CD14-positive monocyte (primary cell): ENCODE measurements around the gene CNPY1. TPM values are rescaled to one million over a fixed set of nuclear protein-coding genes. Genes with fewer than 3 reads are reported as not detected.

Experiments
- DNase-seq, 3 donors: peaks; one replicate each; pipeline ENCODE4 v3.0.0-alpha.2; 2011 to 2022
- H2AFZ ChIP-seq: 2 replicates; pipeline ENCODE4 v1.6.0; 2012; ENCODE audit warnings: mild to moderate bottlenecking, low read depth, low read length, inconsistent platforms; ENCODE audit not compliant: insufficient read depth, poor library complexity, severe bottlenecking
- H3K27ac ChIP-seq, 2 donors: 1 replicate in 1 of 2; 2 replicates in 1 of 2; pipeline ENCODE4 v1.5.1; 2012 to 2013; ENCODE audit warnings: low read length in 2 of 2, control low read depth in 1 of 2, inconsistent platforms in 1 of 2, low read depth in 1 of 2, mild to moderate bottlenecking in 1 of 2
- H3K27me3 ChIP-seq, 2 donors: one replicate each; pipeline versions ENCODE4 v1.6.0 to v1.6.1; 2011 to 2013; ENCODE audit warnings: low read length in 2 of 2; ENCODE audit not compliant: control insufficient read depth in 2 of 2, insufficient read depth in 2 of 2
- H3K36me3 ChIP-seq, 2 donors: replicated peaks in 1 of 2; 1 replicate in 1 of 2; 2 replicates in 1 of 2; pipeline versions ENCODE4 v1.5.1 to v1.6.1; 2012 to 2013; ENCODE audit warnings: low read length in 2 of 2, control low read depth in 1 of 2, inconsistent platforms in 1 of 2, mild to moderate bottlenecking in 1 of 2; ENCODE audit not compliant: insufficient read depth in 2 of 2, control insufficient read depth in 1 of 2
- H3K4me1 ChIP-seq, 2 donors: 1 replicate in 1 of 2; 2 replicates in 1 of 2; pipeline versions ENCODE4 v1.5.1 to v1.6.1; 2012 to 2013; ENCODE audit warnings: low read length in 2 of 2, control low read depth in 1 of 2, inconsistent platforms in 1 of 2, mild to moderate bottlenecking in 1 of 2, moderate library complexity in 1 of 2; ENCODE audit not compliant: insufficient read depth in 2 of 2, control insufficient read depth in 1 of 2
- H3K4me2 ChIP-seq: replicated peaks from 2 replicates; pipeline ENCODE3; 2012; ENCODE audit warnings: low read length, moderate library complexity, mild to moderate bottlenecking; ENCODE audit not compliant: poor library complexity, severe bottlenecking; ENCODE audit errors: extremely low read depth
- H3K4me3 ChIP-seq, 3 experiments: fragments of 200-600 bp in 1 of 3; sonication (generic) in 1 of 3; replicated peaks in 1 of 3; 1 replicate in 2 of 3; 2 replicates in 1 of 3; pipeline ENCODE4 v1.5.1; 2011 to 2013; ENCODE audit warnings: low read length in 3 of 3, mild to moderate bottlenecking in 3 of 3, control low read depth in 2 of 3, low read depth in 2 of 3, inconsistent platforms in 1 of 3, moderate library complexity in 1 of 3
- H3K79me2 ChIP-seq: 2 replicates; pipeline ENCODE4 v1.6.0; 2012; ENCODE audit warnings: mild to moderate bottlenecking, control low read depth, inconsistent platforms, low read length, moderate library complexity; ENCODE audit not compliant: insufficient read depth
- H3K9ac ChIP-seq: 2 replicates; pipeline ENCODE4 v1.6.0; 2017; ENCODE audit warnings: low read length, mild to moderate bottlenecking; ENCODE audit not compliant: insufficient read depth, poor library complexity, severe bottlenecking
- H3K9me3 ChIP-seq, 2 donors: replicated peaks in 1 of 2; 1 replicate in 1 of 2; 2 replicates in 1 of 2; pipeline versions ENCODE4 v1.5.1 to v1.6.1; 2012 to 2013; ENCODE audit warnings: low read length in 2 of 2, control low read depth in 1 of 2; ENCODE audit not compliant: control insufficient read depth in 1 of 2, insufficient read depth in 1 of 2
- H4K20me1 ChIP-seq: 2 replicates; pipeline ENCODE4 v1.6.0; 2012; ENCODE audit warnings: mild to moderate bottlenecking, low read length, control low read depth, moderate library complexity; ENCODE audit not compliant: insufficient read depth
- H3K27ac Mint-ChIP-seq, 7 donors: one replicate each; pipeline ENCODE4 v1.8.0; 2020; ENCODE audit warnings: mild to moderate bottlenecking in 7 of 7, mixed read lengths in 7 of 7, moderate library complexity in 6 of 7, inconsistent platforms in 2 of 7
- H3K27me3 Mint-ChIP-seq, 3 donors: one replicate each; pipeline ENCODE4 v1.8.0; 2021 to 2022; ENCODE audit warnings: low read depth in 3 of 3, mild to moderate bottlenecking in 3 of 3, mixed read lengths in 3 of 3, moderate library complexity in 3 of 3, inconsistent platforms in 1 of 3
- H3K36me3 Mint-ChIP-seq, 2 donors: one replicate each; pipeline ENCODE4 v1.8.0; 2020; ENCODE audit warnings: mixed read lengths in 2 of 2, inconsistent platforms in 1 of 2, mild to moderate bottlenecking in 1 of 2
- H3K4me1 Mint-ChIP-seq: one replicate; pipeline ENCODE4 v1.8.0; 2020; ENCODE audit warnings: mild to moderate bottlenecking, mixed read lengths
- H3K4me3 Mint-ChIP-seq, 2 donors: one replicate each; pipeline ENCODE4 v1.8.0; 2020; ENCODE audit warnings: mild to moderate bottlenecking in 2 of 2, mixed read lengths in 2 of 2, moderate library complexity in 1 of 2
- H3K9me3 Mint-ChIP-seq, 7 donors: one replicate each; pipeline ENCODE4 v1.8.0; 2020 to 2022; ENCODE audit warnings: mixed read lengths in 7 of 7, mild to moderate bottlenecking in 6 of 7, moderate library complexity in 6 of 7, inconsistent platforms in 2 of 7
- CTCF ChIP-seq: fragments of 200-600 bp; IDR thresholded peaks from one replicate; pipeline ENCODE4 v1.8.0; 2022; ENCODE audit warnings: antibody characterized with exemption, mild to moderate bottlenecking
- WGBS: methylation state at CpG from one replicate; pipeline ENCODE4 v1.1.5; 2013; ENCODE audit warnings: missing lambda C conversion rate; ENCODE audit not compliant: insufficient coverage; 5-methylcytosine and 5-hydroxymethylcytosine counted together
- intact Hi-C, 2 donors: fragments of 100-400 bp; cut with micrococcal nuclease; formaldehyde crosslinking; loops; one replicate each; pipeline versions ENCODE4 v1.15.0 to v1.15.1; 2023
- polyA plus RNA-seq, 3 donors: library from polyadenylated mRNA; depleted of rRNA in 1 of 3; unstranded in 2 of 3; stranded (reverse) in 1 of 3; fragments of 300-500 nt in 2 of 3; fragments of >200 nt in 1 of 3; fragmentation: Illumina TruSeq in 2 of 3; gene quantifications; 1 replicate in 2 of 3; 2 replicates in 1 of 3; pipeline ENCODE4 v1.2.3, GENCODE V29; 2012 to 2021

The CNPY1 gene
- polyA plus RNA-seq, 3 donors = not detected

- Histone ChIP-seq H3K79me2 (no peaks in the 10 kb centered on the region), H3K4me2 (no peak overlapping the region), H3K9ac (no peak overlapping the region), H4K20me1 (no peaks in the 10 kb centered on the region), H3K4me3 (no peak overlapping the region), H3K27me3 (peaks cover 28 to 66% of the 10 kb centered on the region in 2 donors), H3K36me3 (no peaks in the 10 kb centered on the region), H3K27ac (no peak overlapping the region), H3K9me3 (no peaks in the 10 kb centered on the region), H3K4me1 (no peaks in the 10 kb centered on the region), H2AFZ (no peak overlapping the region)
- H3K27me3 Mint-ChIP-seq = peaks cover 49 to 77% (median 61%) of the 10 kb centered on the region in 3 donors
- no peaks in the 10 kb centered on the region for H3K4me1 Mint-ChIP-seq
- DNase-seq = no peak
- no peaks in the 10 kb centered on the region for H3K36me3 Mint-ChIP-seq
- no peak overlapping the region for H3K27ac Mint-ChIP-seq
- WGBS = 77% methylated on average over 16 of the region's 26 CpGs
- H3K4me3 Mint-ChIP-seq = peak overlapping the region in 1 of 2 donors; percentile 23
- TF ChIP-seq CTCF = no peak
- H3K9me3 Mint-ChIP-seq = peaks cover 0 to 5% (median 2%) of the 10 kb centered on the region in 7 donors
- intact Hi-C loops = no loop called here
Observed at GRCh38 chr7:155497149-155497901, 49.0 kb downstream of the CNPY1 start.

DNA sequence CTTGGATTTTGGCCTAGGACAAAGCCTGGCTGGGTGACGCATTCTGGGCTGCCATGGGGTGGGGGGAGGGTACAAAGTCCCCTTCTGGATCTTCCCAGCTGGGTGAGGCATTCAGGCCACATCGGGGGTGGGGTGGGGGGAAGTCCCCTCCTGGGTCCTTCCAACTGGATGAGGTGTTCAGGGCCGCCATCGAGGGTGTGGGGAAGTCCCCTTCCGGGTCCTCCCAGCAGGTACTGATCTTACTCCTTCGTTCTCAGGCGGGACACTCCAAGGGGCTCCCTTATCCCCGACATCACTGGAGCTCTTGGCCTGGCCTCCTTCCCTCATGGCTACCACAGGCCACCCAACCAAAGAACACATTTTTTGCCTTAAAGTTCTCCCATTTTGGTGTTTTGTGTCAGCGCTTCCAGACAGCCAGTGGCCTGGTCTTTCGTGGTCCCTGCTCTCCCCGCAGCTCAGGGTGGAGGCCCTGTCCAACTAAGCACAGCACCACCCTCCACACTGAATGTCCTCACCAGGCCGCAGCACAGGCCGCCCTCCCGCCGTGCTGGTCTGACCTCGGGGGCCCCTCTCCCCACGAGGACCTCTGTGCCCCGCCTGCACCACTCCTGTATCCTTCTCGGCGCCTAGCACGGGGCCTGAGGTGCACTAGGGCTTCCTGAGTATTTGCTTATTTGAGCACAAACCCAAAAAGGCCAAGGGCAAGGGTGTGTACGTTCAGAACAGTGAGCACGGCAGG, 49.9 kb downstream of the CNPY1 start:
- no peak overlapping the region for H3K4me3 ChIP-seq
- Mint-ChIP-seq H3K36me3 (peaks cover 0 to 4% of the 10 kb centered on the region in 2 donors), H3K27ac (no peak overlapping the region), H3K9me3 (peaks cover 3 to 14% (median 8%) of the 10 kb centered on the region in 7 donors), H3K4me3 (peak overlapping the region in 1 of 2 donors; percentile 42), H3K4me1 (peaks cover 7% of the 10 kb centered on the region), H3K27me3 (peaks cover 51 to 79% (median 60%) of the 10 kb centered on the region in 3 donors)
- 94% methylated on average over 21 of the region's 23 CpGs for WGBS
- no peaks in the 10 kb centered on the region for H3K36me3 ChIP-seq
- no peaks in the 10 kb centered on the region for H3K79me2 ChIP-seq
- TF ChIP-seq CTCF = no peak
- no peaks in the 10 kb centered on the region for H4K20me1 ChIP-seq
- no peak overlapping the region for H3K27ac ChIP-seq
- DNase-seq = no peak
- H3K27me3 ChIP-seq = peaks cover 20 to 66% of the 10 kb centered on the region in 2 donors
- H3K9me3 ChIP-seq = no peaks in the 10 kb centered on the region
- H2AFZ ChIP-seq = no peak overlapping the region
- no peak overlapping the region for H3K9ac ChIP-seq
- peaks cover 6% of the 10 kb centered on the region in 2 donors for H3K4me1 ChIP-seq
- intact Hi-C loops = no loop called here
- H3K4me2 ChIP-seq = no peak overlapping the region
